Kidney (tissue), 14 donors: Measurements from ENCODE around the gene NEURL2. TPM values are rescaled to one million over a fixed set of nuclear protein-coding genes. Genes with fewer than 3 reads are reported as not detected.

ENCODE experiments used
- DNase-seq, 5 donors: peaks; one replicate each; pipeline ENCODE4 v3.0.0-alpha.2; 2013 to 2020
- FAIRE-seq: peaks from 2 replicates; lab custom pipeline; 2012; peaks lifted over from hg19 to GRCh38; lab: Jason Lieb, UNC
- H3K27ac ChIP-seq, 2 donors: one replicate each; pipeline ENCODE4 v1.7.0; 2013; ENCODE audit warnings: low read depth in 2 of 2, low read length in 2 of 2, inconsistent platforms in 1 of 2
- H3K27me3 ChIP-seq: one replicate; pipeline ENCODE4 v1.7.1; 2013; ENCODE audit warnings: low read length, inconsistent platforms; ENCODE audit not compliant: control insufficient read depth, insufficient read depth
- H3K36me3 ChIP-seq, 3 donors: one replicate each; pipeline versions ENCODE4 v1.7.0 to v1.7.1; 2013; ENCODE audit warnings: low read length in 3 of 3, control low read depth in 1 of 3, inconsistent platforms in 1 of 3; ENCODE audit not compliant: insufficient read depth in 3 of 3, control insufficient read depth in 2 of 3
- H3K4me1 ChIP-seq, 3 donors: one replicate each; pipeline versions ENCODE4 v1.7.0 to v1.7.1; 2013; ENCODE audit warnings: low read length in 3 of 3, inconsistent platforms in 1 of 3, low read depth in 1 of 3; ENCODE audit not compliant: control insufficient read depth in 2 of 3, insufficient read depth in 2 of 3
- H3K4me3 ChIP-seq, 3 donors: one replicate each; pipeline versions ENCODE4 v1.7.0 to v1.8.1; 2013; ENCODE audit warnings: low read length in 3 of 3, control low read depth in 1 of 3, inconsistent platforms in 1 of 3
- H3K9ac ChIP-seq, 3 donors: one replicate each; pipeline versions ENCODE4 v1.7.0 to v1.7.1; 2013; ENCODE audit warnings: low read length in 3 of 3, control low read depth in 1 of 3, inconsistent platforms in 1 of 3
- H3K9me3 ChIP-seq, 3 donors: one replicate each; pipeline versions ENCODE4 v1.7.0 to v1.7.1; 2013; ENCODE audit warnings: low read length in 3 of 3, control low read depth in 1 of 3, inconsistent platforms in 1 of 3; ENCODE audit not compliant: control insufficient read depth in 2 of 3, insufficient read depth in 1 of 3
- CTCF ChIP-seq: IDR thresholded peaks from 3 replicates; pipeline ENCODE4 v1.5.1; 2012; ENCODE audit warnings: mild to moderate bottlenecking, moderate library complexity, borderline replicate concordance; ENCODE audit not compliant: insufficient read depth; ENCODE audit errors: extremely low read depth
- intact Hi-C: fragments of 100-400 bp; cut with DNase I; formaldehyde crosslinking; loops from one replicate; pipeline ENCODE4 v1.11.1; 2022
- polyA plus RNA-seq: library from polyadenylated mRNA; stranded (reverse); fragments of 350-450 nt; fragmentation: Illumina TruSeq; extraction: RNeasy Lipid Tissue Mini Kit (QIAGEN cat#74804); gene quantifications from one replicate; pipeline ENCODE4 v1.2.3, GENCODE V29; 2014; ENCODE audit warnings: low read depth, low replicate concordance; ENCODE audit not compliant: insufficient read depth
- total RNA-seq: library from RNA; stranded (reverse); fragmentation: NEBNext Ultra II Directional; extraction: Animal tissue kit (Norgen Biotek cat#: 25700); gene quantifications from one replicate; pipeline ENCODE4 v1.2.1, GENCODE V29; 2021
- donor health status: control.
- donor health status: control.
- donor health status: control.
- donor health status: control.
- donor health status: control.
- donor health status: DM: yes; HTN: yes; CAD: no.
- donor health status: Normal renal cell carcinoma (clear cell type).

Gene NEURL2
- total and polyA plus RNA-seq, 2 donors from 2014 or later, result 27.5 to 37.3 TPM

GRCh38 chr20:45940053-45940452, 49.0 kb upstream of the NEURL2 start:
- intact Hi-C loops, result loop anchor here (10.0 kb wide), 1 partner anchor 135 kb away; no protein-coding TSS in a partner anchor
- no peak overlapping the region for H3K4me3 ChIP-seq
- FAIRE-seq (no peak), DNase-seq (no peak)
- no peaks in the 10 kb centered on the region for H3K27me3 ChIP-seq
- TF ChIP-seq CTCF, result no peak
- H3K9ac ChIP-seq, result no peak overlapping the region
- H3K9me3 ChIP-seq, result no peaks in the 10 kb centered on the region
- no peak overlapping the region for H3K27ac ChIP-seq
- H3K36me3 ChIP-seq, result peaks cover 23 to 62% (median 51%) of the 10 kb centered on the region in 3 donors
- peaks cover 0 to 3% (median 0%) of the 10 kb centered on the region in 3 donors for H3K4me1 ChIP-seq

- no peak overlapping the region for H3K9ac ChIP-seq
- TF ChIP-seq CTCF, result no peak
- no peak overlapping the region for H3K27ac ChIP-seq
- peaks cover 18 to 50% (median 39%) of the 10 kb centered on the region in 3 donors for H3K36me3 ChIP-seq
- intact Hi-C loops, result no loop called here
- H3K4me1 ChIP-seq, result peaks cover 0 to 3% (median 0%) of the 10 kb centered on the region in 3 donors
- no peak overlapping the region for H3K4me3 ChIP-seq
- DNase-seq (no peak), FAIRE-seq (no peak)
- no peaks in the 10 kb centered on the region for H3K9me3 ChIP-seq
- no peaks in the 10 kb centered on the region for H3K27me3 ChIP-seq
Observed at GRCh38 chr20:45938727-45939438, 47.9 kb upstream of the NEURL2 start.

DNA sequence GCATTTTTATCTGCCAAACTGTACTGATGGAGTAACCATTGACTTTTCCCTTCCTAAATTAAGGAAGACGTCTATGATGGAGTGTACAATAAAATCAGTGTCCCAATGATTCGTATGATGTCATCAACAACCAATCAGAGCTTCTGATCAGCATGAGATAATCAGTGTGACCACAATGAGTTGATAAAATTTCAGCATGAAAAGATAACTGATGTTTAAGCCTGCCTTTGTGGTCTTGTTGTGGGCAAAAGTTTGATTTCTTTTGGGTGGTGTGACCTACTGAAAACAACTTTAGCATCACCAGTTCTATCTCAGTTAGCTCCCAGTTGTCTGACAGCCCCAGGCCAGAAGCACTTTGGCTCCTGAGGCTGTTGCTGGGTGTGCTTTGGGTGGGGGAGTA, 46.8 kb upstream of the NEURL2 start:
- Histone ChIP-seq H3K36me3 (peaks cover 10 to 39% (median 28%) of the 10 kb centered on the region in 3 donors), H3K4me3 (no peak overlapping the region), H3K4me1 (peaks cover 0 to 8% (median 5%) of the 10 kb centered on the region in 3 donors), H3K9ac (no peak overlapping the region), H3K9me3 (no peaks in the 10 kb centered on the region), H3K27ac (no peak overlapping the region), H3K27me3 (no peaks in the 10 kb centered on the region)
- intact Hi-C loops, result no loop called here
- FAIRE-seq (no peak), DNase-seq (no peak)
- TF ChIP-seq CTCF, result no peak
